GM19324 (cell line): ENCODE results near the gene EPHA7.

ENCODE experiments used
- ATAC-seq: cut with Tn5 transposase; IDR thresholded peaks from one replicate; pipeline ENCODE4 v1.9.1; 2021; ENCODE audit warnings: mild to moderate bottlenecking, moderate library complexity; ENCODE audit not compliant: unreplicated experiment, low FRiP score

Gene EPHA7

DNA sequence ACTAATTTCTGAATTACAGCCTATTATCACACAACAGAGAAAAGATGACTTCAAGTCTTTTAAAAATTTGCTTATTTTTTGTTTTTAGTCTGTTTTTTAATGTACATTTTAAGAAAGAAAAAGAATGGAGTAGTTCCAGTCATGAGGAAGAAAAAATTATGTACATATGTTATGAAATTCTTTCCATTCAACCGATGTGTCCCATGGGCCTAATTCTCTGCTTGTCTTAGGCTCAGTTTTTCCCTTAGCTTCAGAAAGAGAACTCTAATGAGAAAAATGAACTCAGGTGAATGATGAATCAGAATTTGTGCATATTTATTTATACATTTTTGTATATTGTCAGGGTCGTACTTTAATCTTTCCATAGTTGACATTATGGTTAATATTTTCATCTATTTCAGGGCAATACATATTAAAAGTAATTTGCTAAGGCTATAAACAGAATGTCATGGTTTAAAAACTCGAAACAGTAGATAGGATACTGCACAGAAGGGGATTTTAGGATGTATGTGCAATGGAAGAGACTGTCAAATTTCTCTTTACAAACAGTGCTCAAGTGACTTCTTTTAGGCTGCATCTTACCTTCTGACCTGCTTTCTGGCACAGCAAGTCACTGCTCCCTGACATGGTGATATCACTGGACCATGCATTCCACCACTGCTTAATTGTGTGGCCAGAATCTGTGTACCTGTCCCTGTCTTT, 153.1 kb downstream of the EPHA7 start:
- no peak for ATAC-seq

DNA sequence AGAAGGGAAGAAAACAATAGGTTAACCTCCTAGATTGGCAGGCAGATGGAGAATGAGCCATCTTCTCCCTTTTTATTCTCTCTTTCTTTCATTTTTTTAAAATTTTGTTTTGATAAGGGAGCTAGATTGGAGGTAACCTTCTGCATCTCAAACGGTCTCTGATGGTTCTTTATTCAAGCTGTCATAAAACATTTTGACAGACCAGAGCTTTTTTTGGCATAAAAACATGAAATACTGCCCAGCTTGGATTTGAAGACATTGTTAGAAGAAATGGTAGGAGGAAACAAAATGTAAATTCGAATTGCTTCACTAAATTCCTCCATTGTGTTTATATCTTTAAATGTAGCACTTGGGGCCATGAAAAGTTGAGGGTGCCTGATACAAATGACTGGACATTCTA, 158.5 kb downstream of the EPHA7 start:
- no peak for ATAC-seq

DNA sequence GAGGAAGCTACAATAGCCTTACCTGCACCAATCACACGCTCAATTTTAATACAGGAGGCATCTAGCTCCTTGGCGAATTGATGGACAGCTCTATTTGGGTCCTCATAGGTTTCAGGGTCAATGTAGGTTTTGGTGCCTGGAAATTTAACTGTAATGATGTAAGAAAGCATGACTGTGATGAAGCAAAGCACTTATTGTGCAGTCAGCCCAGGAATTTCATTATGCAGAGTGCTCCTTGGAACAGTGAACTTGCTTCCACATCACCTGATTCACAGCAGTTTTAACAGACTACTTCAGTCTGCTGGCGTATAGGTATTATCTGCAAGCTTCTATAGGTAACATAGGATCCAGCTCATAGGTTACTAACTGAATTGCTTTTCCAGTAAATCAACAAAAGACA, 160.0 kb downstream of the EPHA7 start:
- no peak for ATAC-seq

DNA sequence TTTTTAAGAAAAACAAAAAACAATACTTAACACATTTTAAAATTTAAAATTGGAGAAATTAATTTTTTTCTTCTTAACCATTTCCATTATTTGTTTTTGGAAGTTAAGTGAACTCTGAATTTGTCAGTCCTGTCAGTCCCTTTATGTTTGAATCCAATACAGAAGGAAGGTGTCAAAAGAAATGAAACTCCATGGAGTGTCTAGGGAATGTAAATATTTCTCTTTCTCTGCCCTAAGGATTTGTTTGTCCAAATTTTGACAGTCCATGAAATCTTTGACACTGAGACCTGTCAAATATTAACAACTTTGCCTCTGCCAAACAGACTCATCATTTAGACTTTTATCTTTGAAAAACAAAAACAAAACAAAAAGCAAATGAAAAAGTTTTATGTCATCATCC, 166.4 kb downstream of the EPHA7 start:
- ATAC-seq: no peak

DNA sequence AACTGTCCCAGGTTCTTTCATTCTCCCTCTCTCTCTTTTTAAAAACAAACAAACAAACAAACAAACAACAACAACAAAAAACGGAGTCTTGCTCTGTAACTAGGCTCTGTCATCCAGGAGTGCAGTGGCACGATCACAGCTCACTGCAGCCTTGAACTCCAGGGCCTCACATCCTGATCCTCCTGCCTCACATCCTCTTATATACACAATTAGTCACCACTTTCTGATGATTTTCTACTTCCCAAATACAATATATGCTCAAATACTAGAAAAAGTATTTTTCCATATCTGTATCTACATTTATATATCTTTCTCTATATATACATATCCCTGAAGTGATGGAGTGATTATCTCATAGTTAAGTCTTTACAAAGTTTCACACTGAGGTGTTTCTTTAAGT, 170.7 kb downstream of the EPHA7 start:
- ATAC-seq: no peak

- ATAC-seq: no peak
These were observed 176.1 kb downstream of the EPHA7 start for GRCh38 chr6:93243231-93243778.

- ATAC-seq: no peak
These were observed 177.3 kb downstream of the EPHA7 start for GRCh38 chr6:93242049-93242448.

DNA sequence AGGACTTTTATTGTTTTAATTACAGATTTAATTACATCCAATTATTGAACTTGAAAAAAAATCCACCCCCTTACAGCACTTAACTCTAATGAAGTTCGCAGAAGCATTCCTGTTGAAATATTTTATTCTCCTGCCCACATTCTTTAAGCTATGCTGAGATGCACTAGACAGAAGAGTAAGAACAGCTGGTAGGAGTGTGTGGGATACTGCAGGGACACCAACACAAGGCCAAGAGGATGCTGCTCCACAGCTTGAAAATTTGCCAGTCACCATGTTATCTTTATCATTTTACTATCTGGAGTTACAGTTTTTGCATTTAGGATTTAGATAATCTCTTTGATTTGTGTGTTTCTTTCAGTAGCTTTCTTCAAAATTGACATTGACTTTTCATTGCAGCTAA, 180.7 kb downstream of the EPHA7 start:
- ATAC-seq: no peak

- ATAC-seq: no peak
These were observed 183.6 kb downstream of the EPHA7 start for GRCh38 chr6:93235775-93236174.

GRCh38 chr6:93226822-93227221, 192.5 kb downstream of the EPHA7 start:
- ATAC-seq: no peak

GRCh38 chr6:93222071-93222851, 197.1 kb downstream of the EPHA7 start:
- ATAC-seq: no peak

GRCh38 chr6:93219447-93219846, 199.9 kb downstream of the EPHA7 start:
- ATAC-seq: no peak

GRCh38 chr6:93218096-93218495, 201.3 kb downstream of the EPHA7 start:
- ATAC-seq: no peak

GRCh38 chr6:93213028-93213427, 206.3 kb downstream of the EPHA7 start:
- ATAC-seq: no peak

DNA sequence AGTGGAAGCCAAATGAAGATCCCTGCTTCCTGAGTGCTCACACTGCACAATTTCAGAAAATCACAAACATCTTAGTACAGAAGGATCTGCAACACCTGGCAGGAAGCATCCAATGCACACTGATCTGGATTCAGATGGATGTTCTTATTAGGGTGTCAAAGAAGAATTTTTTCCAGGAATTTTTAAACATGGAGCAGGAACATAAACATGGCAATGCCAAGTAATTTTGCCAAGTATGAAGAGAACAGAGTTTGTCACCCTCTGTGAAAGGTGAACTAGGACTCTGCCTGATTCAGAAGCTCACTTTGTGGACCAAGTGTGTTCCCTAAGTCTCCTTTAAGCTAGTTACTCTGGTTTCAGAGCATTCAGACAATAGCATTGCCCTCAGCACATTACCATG, 208.5 kb downstream of the EPHA7 start:
- no peak for ATAC-seq

DNA sequence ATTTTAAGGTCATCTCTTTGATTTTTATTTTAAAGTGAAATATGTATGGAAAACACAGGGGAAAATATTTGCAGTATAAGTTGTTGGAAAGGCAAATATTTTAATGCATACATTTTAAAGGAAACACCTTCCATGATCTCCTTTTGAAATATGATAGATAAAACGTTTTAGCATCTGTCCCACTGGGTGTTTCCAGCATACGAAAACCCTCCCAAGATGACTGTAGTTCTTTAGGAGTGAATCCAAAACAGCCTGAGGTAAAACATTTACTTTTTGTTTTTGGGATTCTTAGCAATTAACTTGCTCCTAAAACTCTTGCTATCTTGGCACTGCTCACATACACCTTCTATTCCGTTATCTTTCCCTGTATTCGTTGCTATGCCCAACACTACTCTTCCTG, 210.0 kb downstream of the EPHA7 start:
- ATAC-seq: no peak

DNA sequence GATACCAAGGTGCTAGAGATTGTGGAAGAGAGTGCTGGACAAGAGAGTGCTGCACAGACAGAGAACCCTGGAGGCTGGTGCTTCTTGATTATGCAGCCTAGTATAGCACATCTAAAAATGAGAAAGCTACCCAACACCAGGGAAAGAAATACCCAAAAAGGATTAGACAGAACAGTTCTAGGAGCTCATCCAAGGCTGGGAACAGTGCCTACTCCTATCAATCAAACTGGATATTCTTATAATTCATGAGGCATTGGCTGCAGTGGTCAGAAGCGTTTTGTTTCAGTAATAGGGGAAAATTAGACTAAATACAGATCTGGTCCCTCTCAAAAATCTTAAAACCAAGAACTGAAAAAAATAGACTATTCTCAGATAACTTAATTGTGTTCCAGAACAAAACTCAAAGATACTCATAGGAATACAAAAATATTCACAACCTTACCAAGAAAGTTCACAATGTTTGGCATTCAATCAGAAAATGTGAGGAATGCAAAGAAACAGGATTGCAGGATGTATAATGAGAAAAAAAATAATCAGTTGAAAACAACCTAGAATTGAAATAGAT, 222.9 kb downstream of the EPHA7 start:
- ATAC-seq: no peak

DNA sequence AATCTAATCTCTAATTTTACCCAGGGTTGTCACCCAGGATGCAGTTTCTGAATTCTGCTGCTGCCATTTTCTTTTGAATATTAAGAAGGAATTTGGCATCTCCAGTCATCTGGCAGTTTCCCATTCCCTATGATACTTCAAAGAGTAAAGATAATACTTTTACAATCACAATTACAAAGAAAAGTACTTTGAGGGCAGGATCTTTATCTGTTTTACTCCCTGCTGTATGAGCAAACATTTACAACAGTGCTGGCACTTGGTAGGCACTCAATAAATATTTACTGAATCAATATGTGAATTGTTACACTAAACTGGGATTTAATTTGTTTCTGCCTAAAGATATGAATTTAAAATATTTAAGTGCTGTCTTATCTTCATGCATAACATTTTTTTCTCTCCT, 224.9 kb downstream of the EPHA7 start:
- no peak for ATAC-seq

DNA sequence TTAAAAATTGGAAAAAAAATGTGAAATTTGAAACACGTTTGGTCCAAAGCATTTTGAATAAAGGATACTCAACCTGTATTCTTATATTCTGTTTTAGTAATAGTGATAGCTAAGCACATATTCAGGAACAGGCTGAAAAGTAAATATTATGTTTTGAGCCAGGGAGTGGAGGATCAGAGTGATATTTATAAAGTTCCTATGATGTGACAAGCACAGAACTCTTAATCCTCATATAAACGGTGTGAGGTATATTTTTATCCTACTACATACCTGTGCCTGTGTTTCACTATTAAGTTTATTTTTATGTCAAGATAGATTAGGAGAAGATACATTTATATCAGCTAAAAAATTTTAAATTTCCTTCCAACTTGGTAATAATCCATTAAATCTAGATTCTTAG, 225.5 kb downstream of the EPHA7 start:
- ATAC-seq: no peak
